ENCODE results near the gene C2CD4A. TPM values are rescaled to one million over a fixed set of nuclear protein-coding genes. Genes with fewer than 3 reads are reported as not detected.
A peak's percentile ranks its signal among the peaks of the same experiment; 100 is the strongest.

Gene C2CD4A
- total RNA-seq, 1 donor from 2014 or later: not detected

- POLR2A ChIA-PET: interaction anchor here (0.6 to 3.2 kb wide), 6 partner anchors 8 to 40 kb away, joined by 3 to 36 read pairs (median 4); partner anchors contain the start of genes C2CD4A and VPS13C
- intact Hi-C loops (cut with micrococcal nuclease): loop anchor here (1.0 kb wide), 1 partner anchor 32 kb away; no protein-coding TSS in a partner anchor
- Mint-ChIP-seq H3K4me3 (peak overlapping the region; percentile 48), H3K36me3 (ENCODE audit: low read depth) (peaks cover 47% of the 10 kb centered on the region), H3K4me1 (peaks cover 40% of the 10 kb centered on the region), H3K27ac (peak overlapping the region; percentile 74), H3K27me3 (no peaks in the 10 kb centered on the region), H3K9me3 (no peaks in the 10 kb centered on the region)
- ATAC-seq (ENCODE audit: low read depth): peak; percentile 61
- TF ChIP-seq CTCF (IDR thresholded peaks at IDR 0.05): no peak
- DNase-seq: no peak
- CTCF ChIA-PET: interaction anchor here (1.0 to 1.4 kb wide), 3 partner anchors 33 to 90 kb away, joined by 3 to 9 read pairs (median 4); partner anchors contain the start of gene VPS13C
Observed at GRCh38 chr15:62027263-62027565, 39.6 kb upstream of the C2CD4A start.

- no peak for ATAC-seq (ENCODE audit: low read depth)
- DNase-seq: no peak
- Mint-ChIP-seq H3K9me3 (no peaks in the 10 kb centered on the region), H3K27ac (peak overlapping the region; percentile 47), H3K36me3 (ENCODE audit: low read depth) (peaks cover 45% of the 10 kb centered on the region), H3K27me3 (no peaks in the 10 kb centered on the region), H3K4me1 (peaks cover 40% of the 10 kb centered on the region), H3K4me3 (peak overlapping the region; percentile 8)
- ChIA-PET POLR2A (interaction anchor here (0.6 to 3.2 kb wide), 5 partner anchors 11 to 33 kb away, joined by 3 to 36 read pairs (median 4); partner anchors contain the start of gene VPS13C), CTCF (interaction anchor here (1.2 to 1.4 kb wide), 2 partner anchors 33 to 91 kb away, joined by 4 to 9 read pairs; partner anchors contain the start of gene VPS13C)
- TF ChIP-seq CTCF (IDR thresholded peaks at IDR 0.05): no peak
- intact Hi-C loops (cut with micrococcal nuclease): loop anchor here (1.0 kb wide), 2 partner anchors 31 to 43 kb away; no protein-coding TSS in a partner anchor
Observed at GRCh38 chr15:62027916-62028315, 38.9 kb upstream of the C2CD4A start.

- ChIA-PET CTCF (no interaction called here), POLR2A (interaction anchor here (1.0 kb wide), 1 partner anchor 9 kb away, joined by 3 read pairs; no protein-coding TSS in a partner anchor)
- no peak for TF ChIP-seq CTCF (IDR thresholded peaks at IDR 0.05)
- peaks cover 7% of the 10 kb centered on the region for H3K4me1 Mint-ChIP-seq
- peaks cover 56% of the 10 kb centered on the region for H3K36me3 Mint-ChIP-seq (ENCODE audit: low read depth)
- no peak for ATAC-seq (ENCODE audit: low read depth)
- intact Hi-C loops (cut with micrococcal nuclease): no loop called here
- DNase-seq: no peak
- no peaks in the 10 kb centered on the region for H3K27me3 Mint-ChIP-seq
- peaks cover 9% of the 10 kb centered on the region for H3K9me3 Mint-ChIP-seq
- H3K4me3 Mint-ChIP-seq: no peak overlapping the region
- no peak overlapping the region for H3K27ac Mint-ChIP-seq
Observed at GRCh38 chr15:62035256-62035924, 31.4 kb upstream of the C2CD4A start.

- peak; percentile 54 for ATAC-seq (ENCODE audit: low read depth)
- ChIA-PET CTCF (no interaction called here), POLR2A (no interaction called here)
- Mint-ChIP-seq H3K36me3 (ENCODE audit: low read depth) (peaks cover 15% of the 10 kb centered on the region), H3K27ac (peak overlapping the region; percentile 38), H3K9me3 (no peaks in the 10 kb centered on the region), H3K27me3 (no peaks in the 10 kb centered on the region), H3K4me3 (peak overlapping the region; percentile 64), H3K4me1 (peaks cover 46% of the 10 kb centered on the region)
- no peak for TF ChIP-seq CTCF (IDR thresholded peaks at IDR 0.05)
- DNase-seq: no peak
- intact Hi-C loops (cut with micrococcal nuclease): no loop called here
Observed at GRCh38 chr15:62046078-62046743, 20.6 kb upstream of the C2CD4A start.

All from activated B cell treated with CpG ODN at 0.5 μM for 24 hours (primary cell).